ENCODE data around the gene TTLL10. TPM values are rescaled to one million over a fixed set of nuclear protein-coding genes. Genes with fewer than 3 reads are reported as not detected.

Gene TTLL10
- 0.03 TPM in 1 of 5 replicates, not detected in the others for total RNA-seq (2022; extraction: Qiagen RNA extraction)

GRCh38 chr1:1173793-1174415, at the start of gene TTLL10:
TTLL10 (plus strand) TSS chr1:1173880; CDS start chr1:1179216, 5,336 bp downstream.

GRCh38 chr1:1206376-1206965, 32.8 kb downstream of the TTLL10 start, which contains the start of gene TNFRSF18:
TNFRSF18 (minus strand) TSS chr1:1206592; CDS start chr1:1206571, 21 bp downstream.

GRCh38 chr1:1213345-1214265, 39.9 kb downstream of the TTLL10 start, which contains the start of gene TNFRSF4:
TNFRSF4 (minus strand) TSS chr1:1214153; CDS start chr1:1214127, 26 bp downstream.

GRCh38 chr1:1231400-1232207, 57.9 kb downstream of the TTLL10 start, which contains the start of gene SDF4:
SDF4 (minus strand) TSS chr1:1232001; CDS start chr1:1228772, 3,229 bp downstream.

GRCh38 chr1:1232208-1232795, 58.6 kb downstream of the TTLL10 start, which contains the start of gene B3GALT6:
B3GALT6 (plus strand) TSS chr1:1232237; CDS start chr1:1232279, 42 bp downstream.

GRCh38 chr1:1246577-1247340, 73.1 kb downstream of the TTLL10 start, which contains the start of gene C1QTNF12:
C1QTNF12 (minus strand) TSS chr1:1246722; CDS start chr1:1246690, 32 bp downstream.

Other genes with a start within 250 kb of the TTLL10 start
- gene SAMD11, start 250.0 kb upstream of the TTLL10 start, total RNA-seq (2022; extraction: Qiagen RNA extraction) = 14.2 to 22.6 TPM (median 19.7 TPM) in 5 replicates
- gene NOC2L, start 214.6 kb upstream of the TTLL10 start, total RNA-seq (2022; extraction: Qiagen RNA extraction) = 63.0 to 92.6 TPM (median 88.9 TPM) in 5 replicates
- 5.9 to 12.9 TPM (median 11.3 TPM) in 5 replicates for gene KLHL17, start 213.3 kb upstream of the TTLL10 start, total RNA-seq (2022; extraction: Qiagen RNA extraction)
- 2.3 to 5.0 TPM (median 4.3 TPM) in 5 replicates for gene PLEKHN1, start 207.4 kb upstream of the TTLL10 start, total RNA-seq (2022; extraction: Qiagen RNA extraction)
- 0.06 to 0.17 TPM (median 0.15 TPM) in 4 of 5 replicates, not detected in the other for gene PERM1, start 191.8 kb upstream of the TTLL10 start, total RNA-seq (2022; extraction: Qiagen RNA extraction)
- 21.4 to 44.8 TPM (median 36.2 TPM) in 5 replicates for gene HES4, start 173.8 kb upstream of the TTLL10 start, total RNA-seq (2022; extraction: Qiagen RNA extraction)
- 12.2 to 17.4 TPM (median 15.9 TPM) in 5 replicates for gene ISG15, start 160.4 kb upstream of the TTLL10 start, total RNA-seq (2022; extraction: Qiagen RNA extraction)
- gene AGRN, start 153.8 kb upstream of the TTLL10 start, total RNA-seq (2022; extraction: Qiagen RNA extraction) = 56.7 to 117 TPM (median 107 TPM) in 5 replicates
- gene RNF223, start 99.6 kb upstream of the TTLL10 start, total RNA-seq (2022; extraction: Qiagen RNA extraction) = 0.13 to 0.20 TPM (median 0.18 TPM) in 5 replicates
- 8.5 to 13.5 TPM (median 12.3 TPM) in 5 replicates for gene C1orf159, start 57.8 kb upstream of the TTLL10 start, total RNA-seq (2022; extraction: Qiagen RNA extraction)
- gene TNFRSF18, start 32.7 kb downstream of the TTLL10 start, total RNA-seq (2022; extraction: Qiagen RNA extraction) = 0.07 TPM in 1 of 5 replicates, not detected in the others
- gene TNFRSF4, start 40.3 kb downstream of the TTLL10 start, total RNA-seq (2022; extraction: Qiagen RNA extraction) = 0.06 to 0.15 TPM (median 0.10 TPM) in 4 of 5 replicates, not detected in the other
- 92.5 to 135 TPM (median 132 TPM) in 5 replicates for gene SDF4, start 58.1 kb downstream of the TTLL10 start, total RNA-seq (2022; extraction: Qiagen RNA extraction)
- gene B3GALT6, start 58.4 kb downstream of the TTLL10 start, total RNA-seq (2022; extraction: Qiagen RNA extraction) = 10.7 to 17.9 TPM (median 16.5 TPM) in 5 replicates
- gene C1QTNF12, start 72.8 kb downstream of the TTLL10 start, total RNA-seq (2022; extraction: Qiagen RNA extraction) = 0.70 to 2.4 TPM (median 1.5 TPM) in 5 replicates
- 37.3 to 49.1 TPM (median 46.4 TPM) in 5 replicates for gene UBE2J2, start 100.0 kb downstream of the TTLL10 start, total RNA-seq (2022; extraction: Qiagen RNA extraction)
- gene SCNN1D, start 106.6 kb downstream of the TTLL10 start, total RNA-seq (2022; extraction: Qiagen RNA extraction) = 0.89 to 1.4 TPM (median 1.1 TPM) in 5 replicates
- gene ACAP3, start 134.1 kb downstream of the TTLL10 start, total RNA-seq (2022; extraction: Qiagen RNA extraction) = 5.8 to 17.5 TPM (median 13.1 TPM) in 5 replicates
- 12.1 to 23.7 TPM (median 21.1 TPM) in 5 replicates for gene PUSL1, start 134.7 kb downstream of the TTLL10 start, total RNA-seq (2022; extraction: Qiagen RNA extraction)
- gene INTS11, start 150.8 kb downstream of the TTLL10 start, total RNA-seq (2022; extraction: Qiagen RNA extraction) = 45.7 to 59.9 TPM (median 58.4 TPM) in 5 replicates
- 16.0 to 25.5 TPM (median 24.1 TPM) in 5 replicates for gene CPTP, start 150.9 kb downstream of the TTLL10 start, total RNA-seq (2022; extraction: Qiagen RNA extraction)
- gene TAS1R3, start 157.4 kb downstream of the TTLL10 start, total RNA-seq (2022; extraction: Qiagen RNA extraction) = 0.12 to 0.21 TPM (median 0.17 TPM) in 5 replicates
- gene DVL1, start 175.5 kb downstream of the TTLL10 start, total RNA-seq (2022; extraction: Qiagen RNA extraction) = 35.7 to 69.6 TPM (median 67.1 TPM) in 5 replicates
- gene MXRA8, start 184.7 kb downstream of the TTLL10 start, total RNA-seq (2022; extraction: Qiagen RNA extraction) = 0.07 to 0.29 TPM (median 0.12 TPM) in 4 of 5 replicates, not detected in the other
- gene AURKAIP1, start 201.3 kb downstream of the TTLL10 start, total RNA-seq (2022; extraction: Qiagen RNA extraction) = 116 to 165 TPM (median 153 TPM) in 5 replicates
- 29.8 to 55.4 TPM (median 47.5 TPM) in 5 replicates for gene CCNL2, start 225.5 kb downstream of the TTLL10 start, total RNA-seq (2022; extraction: Qiagen RNA extraction)
- gene MRPL20, start 233.4 kb downstream of the TTLL10 start, total RNA-seq (2022; extraction: Qiagen RNA extraction) = 122 to 160 TPM (median 123 TPM) in 5 replicates
- 0.05 TPM in 1 of 5 replicates, not detected in the others for gene ANKRD65, start 247.4 kb downstream of the TTLL10 start, total RNA-seq (2022; extraction: Qiagen RNA extraction)